Erythroblast (primary cell): ENCODE results near the gene SETBP1.

Experiments used
- GATA1 ChIP-seq: IDR thresholded peaks from 2 replicates; pipeline ENCODE4 v1.6.1; 2011; ENCODE audit warnings: low read depth, mild to moderate bottlenecking, control low read depth, low read length, moderate library complexity
- POLR2A ChIP-seq: IDR thresholded peaks from 2 replicates; pipeline ENCODE4 v1.6.1; 2011; ENCODE audit warnings: mild to moderate bottlenecking, low read length

GRCh38 chr18:45054636-45055035 lies 373.9 kb downstream of the SETBP1 start:
- TF ChIP-seq POLR2A, result no peak
- no peak for TF ChIP-seq GATA1
